Measurements from ENCODE around the gene GRPEL1. TPM values are rescaled to one million over a fixed set of nuclear protein-coding genes. Genes with fewer than 3 reads are reported as not detected.

GRPEL1 gene
- total and polyA plus RNA-seq, 10 of the 15 experiments (the other 5 are each of a cell fraction or from before 2014, with no cell fraction given) = 30.8 to 119 (median 67.6) TPM

GRCh38 chr4:7111441-7111840, 43.6 kb upstream of the GRPEL1 start:
- FAIRE-seq = no peak

More at GRCh38 chr4:7111441-7111840, 43.6 kb upstream of the GRPEL1 start:
- SMC1A ChIA-PET (ENCODE audit: uncharacterized antibody, unreplicated experiment) = no interaction called here
- POLR2A ChIA-PET = no interaction called here
- no peak for DNase-seq (ENCODE audit: low read depth, low spot score)
- H3K9ac ChIP-seq (ENCODE audit: control insufficient read depth, insufficient read depth, low read length) = no peak overlapping the region
- H3K36me3 ChIP-seq (ENCODE audit: control insufficient read depth in 2 of 2, insufficient read depth in 2 of 2, low read length in 1 of 2) = no peaks in the 10 kb centered on the region
- H4K20me1 ChIP-seq (ENCODE audit: control insufficient read depth, insufficient read depth) = no peaks in the 10 kb centered on the region
- BruUV-seq (replicated peaks) = no TSS peak
- intact Hi-C loops (cut with micrococcal nuclease; ENCODE audit: unreplicated experiment) = no loop called here
- CTCF ChIA-PET = interaction anchor here (1.0 kb wide), 1 partner anchor 9 kb away, joined by 3 read pairs; no protein-coding TSS in a partner anchor
- in situ Hi-C loops (cut with MboI) = no loop called here
- H3K9me3 ChIP-seq (replicated peaks; ENCODE audit: control insufficient read depth, insufficient read depth, low read length) = no peaks in the 10 kb centered on the region; the same call in 2 of the 3 replicates
- no peak overlapping the region for H3K4me2 ChIP-seq (ENCODE audit: control insufficient read depth, insufficient read depth)
- no peak overlapping the region for H3K4me3 ChIP-seq
- no peak overlapping the region for H3K27ac ChIP-seq (ENCODE audit: control insufficient read depth, insufficient read depth)
- ATAC-seq = no peak
- RAD21 ChIA-PET (ENCODE audit: unreplicated experiment) = no interaction called here
- WGBS (ENCODE audit: insufficient coverage, insufficient replicate concordance, low lambda C conversion rate, missing lambda C conversion rate) = 26% methylated on average over 8 of the region's 8 CpGs
- no peaks in the 10 kb centered on the region for H3K4me1 ChIP-seq (ENCODE audit: control insufficient read depth, insufficient read depth, low read length)
- H2AFZ ChIP-seq (ENCODE audit: control insufficient read depth, low read depth, low read length) = no peak overlapping the region
- TF ChIP-seq KLF5 (IDR thresholded peaks at IDR 0.05; ENCODE audit: partially characterized antibody) = no peak
- TF ChIP-seq SRF (IDR thresholded peaks at IDR 0.05; ENCODE audit: low read depth in 2 of 2, low read length in 2 of 2) = no peak
- TF ChIP-seq RCOR1 (conservative IDR thresholded peaks at IDR 0.05; ENCODE audit: low read depth, low read length) = no peak
- no peak for TF ChIP-seq GATAD2B (conservative IDR thresholded peaks at IDR 0.05; ENCODE audit: low read depth)
- TF ChIP-seq ZNF384 (IDR thresholded peaks at IDR 0.05; ENCODE audit: borderline replicate concordance, low read depth, low read length) = no peak
- no peak for TF ChIP-seq POU2F2 (IDR thresholded peaks at IDR 0.05; ENCODE audit: borderline replicate concordance, low read depth, low read length)
- TF ChIP-seq, protein P1, sequence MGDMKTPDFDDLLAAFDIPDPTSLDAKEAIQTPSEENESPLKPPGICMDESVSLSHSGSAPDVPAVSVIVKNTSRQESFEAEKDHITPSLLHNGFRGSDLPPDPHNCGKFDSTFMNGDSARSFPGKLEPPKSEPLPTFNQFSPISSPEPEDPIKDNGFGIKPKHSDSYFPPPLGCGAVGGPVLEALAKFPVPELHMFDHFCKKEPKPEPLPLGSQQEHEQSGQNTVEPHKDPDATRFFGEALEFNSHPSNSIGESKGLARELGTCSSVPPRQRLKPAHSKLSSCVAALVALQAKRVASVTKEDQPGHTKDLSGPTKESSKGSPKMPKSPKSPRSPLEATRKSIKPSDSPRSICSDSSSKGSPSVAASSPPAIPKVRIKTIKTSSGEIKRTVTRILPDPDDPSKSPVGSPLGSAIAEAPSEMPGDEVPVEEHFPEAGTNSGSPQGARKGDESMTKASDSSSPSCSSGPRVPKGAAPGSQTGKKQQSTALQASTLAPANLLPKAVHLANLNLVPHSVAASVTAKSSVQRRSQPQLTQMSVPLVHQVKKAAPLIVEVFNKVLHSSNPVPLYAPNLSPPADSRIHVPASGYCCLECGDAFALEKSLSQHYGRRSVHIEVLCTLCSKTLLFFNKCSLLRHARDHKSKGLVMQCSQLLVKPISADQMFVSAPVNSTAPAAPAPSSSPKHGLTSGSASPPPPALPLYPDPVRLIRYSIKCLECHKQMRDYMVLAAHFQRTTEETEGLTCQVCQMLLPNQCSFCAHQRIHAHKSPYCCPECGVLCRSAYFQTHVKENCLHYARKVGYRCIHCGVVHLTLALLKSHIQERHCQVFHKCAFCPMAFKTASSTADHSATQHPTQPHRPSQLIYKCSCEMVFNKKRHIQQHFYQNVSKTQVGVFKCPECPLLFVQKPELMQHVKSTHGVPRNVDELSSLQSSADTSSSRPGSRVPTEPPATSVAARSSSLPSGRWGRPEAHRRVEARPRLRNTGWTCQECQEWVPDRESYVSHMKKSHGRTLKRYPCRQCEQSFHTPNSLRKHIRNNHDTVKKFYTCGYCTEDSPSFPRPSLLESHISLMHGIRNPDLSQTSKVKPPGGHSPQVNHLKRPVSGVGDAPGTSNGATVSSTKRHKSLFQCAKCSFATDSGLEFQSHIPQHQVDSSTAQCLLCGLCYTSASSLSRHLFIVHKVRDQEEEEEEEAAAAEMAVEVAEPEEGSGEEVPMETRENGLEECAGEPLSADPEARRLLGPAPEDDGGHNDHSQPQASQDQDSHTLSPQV (IDR thresholded peaks at IDR 0.05) = no peak
- no peak for TF ChIP-seq E2F4 (IDR thresholded peaks at IDR 0.05; ENCODE audit: low read depth, low read length)
- no peak for TF ChIP-seq ZSCAN29 (IDR thresholded peaks at IDR 0.05)
- no peak for TF ChIP-seq KDM1A (IDR thresholded peaks at IDR 0.05; ENCODE audit: borderline replicate concordance)
- TF ChIP-seq SIN3A (IDR thresholded peaks at IDR 0.05; ENCODE audit: low read depth, low read length) = no peak
- TF ChIP-seq MYB (IDR thresholded peaks at IDR 0.05; ENCODE audit: borderline replicate concordance, low read depth, low read length) = no peak
- no peak for TF ChIP-seq ESRRA (IDR thresholded peaks at IDR 0.05; ENCODE audit: low read length)
- no peak for TF ChIP-seq SREBF2 (IDR thresholded peaks at IDR 0.05; ENCODE audit: low read length)
- TF ChIP-seq, protein P2, sequence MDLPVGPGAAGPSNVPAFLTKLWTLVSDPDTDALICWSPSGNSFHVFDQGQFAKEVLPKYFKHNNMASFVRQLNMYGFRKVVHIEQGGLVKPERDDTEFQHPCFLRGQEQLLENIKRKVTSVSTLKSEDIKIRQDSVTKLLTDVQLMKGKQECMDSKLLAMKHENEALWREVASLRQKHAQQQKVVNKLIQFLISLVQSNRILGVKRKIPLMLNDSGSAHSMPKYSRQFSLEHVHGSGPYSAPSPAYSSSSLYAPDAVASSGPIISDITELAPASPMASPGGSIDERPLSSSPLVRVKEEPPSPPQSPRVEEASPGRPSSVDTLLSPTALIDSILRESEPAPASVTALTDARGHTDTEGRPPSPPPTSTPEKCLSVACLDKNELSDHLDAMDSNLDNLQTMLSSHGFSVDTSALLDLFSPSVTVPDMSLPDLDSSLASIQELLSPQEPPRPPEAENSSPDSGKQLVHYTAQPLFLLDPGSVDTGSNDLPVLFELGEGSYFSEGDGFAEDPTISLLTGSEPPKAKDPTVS (IDR thresholded peaks at IDR 0.05; ENCODE audit: low read depth, low read length) = no peak
- TF ChIP-seq ETV6 (conservative IDR thresholded peaks at IDR 0.05 in 1 of 2, IDR thresholded peaks at IDR 0.05 in 1 of 2; ENCODE audit: borderline replicate concordance in 1 of 2, low read depth in 1 of 2) = no peak
- no peaks in the 10 kb centered on the region for H3K79me2 ChIP-seq (ENCODE audit: control insufficient read depth, insufficient read depth, low read length)
- no peaks in the 10 kb centered on the region; a peak in 1 of 4 replicates for H3K27me3 ChIP-seq (replicated peaks in 1 of 2; ENCODE audit: control insufficient read depth in 2 of 2, insufficient read depth in 2 of 2, low read length in 1 of 2)
